GM12878 (cell line): ENCODE data around the gene SOX5.

Experiments used
- EP300 ChIP-seq, 2 experiments: fragments of 150-350 bp in 1 of 2; IDR thresholded peaks; 2 replicates each; pipeline ENCODE4 v1.6.1; 2011 to 2012; ENCODE audit warnings: low read depth in 2 of 2, low read length in 2 of 2, borderline replicate concordance in 1 of 2, improper control_type of control experiment in 1 of 2, inconsistent platforms in 1 of 2; ENCODE audit not compliant: control insufficient read depth in 1 of 2
- GABPA ChIP-seq: IDR thresholded peaks from 2 replicates; pipeline ENCODE4 v1.6.1; 2014; ENCODE audit warnings: antibody characterized with exemption, low read depth, mild to moderate bottlenecking, inconsistent platforms
- HDAC6 ChIP-seq: fragments of 200-600 bp; sonication (generic); IDR thresholded peaks from one replicate; pipeline ENCODE4 v1.8.0; 2017; ENCODE audit warnings: antibody characterized with exemption; ENCODE audit not compliant: unreplicated experiment
- MTA3 ChIP-seq: IDR thresholded peaks from 2 replicates; pipeline ENCODE4 v1.6.1; 2012; ENCODE audit warnings: low read length, inconsistent platforms, borderline replicate concordance
- NBN ChIP-seq: fragments of 450-650 bp; IDR thresholded peaks from 2 replicates; pipeline ENCODE4 v1.6.1; 2016
- NFIC ChIP-seq: IDR thresholded peaks from 2 replicates; pipeline ENCODE4 v1.6.1; 2012; ENCODE audit warnings: low read depth, mild to moderate bottlenecking, inconsistent platforms, low read length, moderate library complexity
- POLR2A ChIP-seq: IDR thresholded peaks from 2 replicates; pipeline ENCODE4 v1.6.1; 2011; ENCODE audit warnings: low read depth, mild to moderate bottlenecking, low read length
- POLR2AphosphoS5 ChIP-seq: IDR thresholded peaks from 2 replicates; pipeline ENCODE4 v1.6.1; 2011; ENCODE audit warnings: mild to moderate bottlenecking, low read length, inconsistent platforms
- RAD21 ChIP-seq: IDR thresholded peaks from 2 replicates; pipeline ENCODE4 v1.6.1; 2011; ENCODE audit warnings: mild to moderate bottlenecking, low read depth, low read length, moderate library complexity; ENCODE audit not compliant: insufficient read depth
- SIN3A ChIP-seq: IDR thresholded peaks from 2 replicates; pipeline ENCODE4 v1.6.1; 2012; ENCODE audit warnings: low read depth, low read length, improper control_type of control experiment
- TF ChIP-seq, protein P1 (sequence below), 3 experiments: IDR thresholded peaks in 2 of 3; conservative IDR thresholded peaks in 1 of 3; 2 replicates each; pipeline ENCODE4 v1.5.1; 2011; ENCODE audit warnings: low read depth in 3 of 3, low read length in 3 of 3, mild to moderate bottlenecking in 3 of 3, control low read depth in 2 of 3, moderate library complexity in 2 of 3, inconsistent platforms in 1 of 3, mixed read lengths in 1 of 3; ENCODE audit not compliant: control insufficient read depth in 2 of 3, insufficient read depth in 1 of 3; ENCODE audit errors: extremely low read depth in 1 of 3
- TF ChIP-seq, protein P2 (sequence below): fragments of 450-650 bp; IDR thresholded peaks from 2 replicates; pipeline ENCODE4 v1.6.1; 2018; ENCODE audit warnings: borderline replicate concordance, mild to moderate bottlenecking; ENCODE audit not compliant: partially characterized antibody
- TF ChIP-seq, protein P3 (sequence below): IDR thresholded peaks from 2 replicates; pipeline ENCODE4 v1.6.1; 2011; ENCODE audit warnings: low read depth, mild to moderate bottlenecking, low read length, moderate library complexity, borderline replicate concordance; ENCODE audit errors: extremely low read depth
- TF ChIP-seq, protein P4 (sequence below): IDR thresholded peaks from 2 replicates; pipeline ENCODE4 v1.6.1; 2012; ENCODE audit warnings: mild to moderate bottlenecking, low read depth, low read length

DNA sequence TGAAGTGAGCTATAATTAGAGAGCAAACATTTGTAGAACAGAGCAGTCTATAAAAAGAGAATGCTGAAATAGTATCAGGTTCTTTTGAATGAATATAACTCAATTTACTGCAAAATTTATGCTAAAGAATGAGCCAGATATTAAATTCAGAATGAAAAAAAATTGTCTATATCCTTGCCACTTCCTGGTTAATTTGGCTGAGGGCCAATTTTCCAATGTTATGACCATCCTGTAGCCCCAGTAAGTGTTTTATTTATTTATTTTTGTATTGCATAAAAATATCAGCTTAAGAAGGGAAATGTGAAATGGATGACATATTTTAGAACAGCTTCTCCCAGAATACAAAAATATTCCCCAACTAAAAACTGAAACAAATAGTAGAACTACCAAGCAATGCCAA, 263.4 kb downstream of the SOX5 start:
- TF ChIP-seq HDAC6: no peak
- TF ChIP-seq, protein P1, sequence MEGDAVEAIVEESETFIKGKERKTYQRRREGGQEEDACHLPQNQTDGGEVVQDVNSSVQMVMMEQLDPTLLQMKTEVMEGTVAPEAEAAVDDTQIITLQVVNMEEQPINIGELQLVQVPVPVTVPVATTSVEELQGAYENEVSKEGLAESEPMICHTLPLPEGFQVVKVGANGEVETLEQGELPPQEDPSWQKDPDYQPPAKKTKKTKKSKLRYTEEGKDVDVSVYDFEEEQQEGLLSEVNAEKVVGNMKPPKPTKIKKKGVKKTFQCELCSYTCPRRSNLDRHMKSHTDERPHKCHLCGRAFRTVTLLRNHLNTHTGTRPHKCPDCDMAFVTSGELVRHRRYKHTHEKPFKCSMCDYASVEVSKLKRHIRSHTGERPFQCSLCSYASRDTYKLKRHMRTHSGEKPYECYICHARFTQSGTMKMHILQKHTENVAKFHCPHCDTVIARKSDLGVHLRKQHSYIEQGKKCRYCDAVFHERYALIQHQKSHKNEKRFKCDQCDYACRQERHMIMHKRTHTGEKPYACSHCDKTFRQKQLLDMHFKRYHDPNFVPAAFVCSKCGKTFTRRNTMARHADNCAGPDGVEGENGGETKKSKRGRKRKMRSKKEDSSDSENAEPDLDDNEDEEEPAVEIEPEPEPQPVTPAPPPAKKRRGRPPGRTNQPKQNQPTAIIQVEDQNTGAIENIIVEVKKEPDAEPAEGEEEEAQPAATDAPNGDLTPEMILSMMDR (IDR thresholded peaks at IDR 0.05 in 2 of 3, conservative IDR thresholded peaks at IDR 0.05 in 1 of 3; ENCODE audit: control insufficient read depth in 2 of 3, extremely low read depth in 1 of 3, insufficient read depth in 1 of 3, low read depth in 3 of 3, low read length in 3 of 3): no peak
- no peak for TF ChIP-seq RAD21
- TF ChIP-seq EP300 (IDR thresholded peaks at IDR 0.05; ENCODE audit: borderline replicate concordance in 1 of 2, control insufficient read depth in 1 of 2, low read depth in 2 of 2, low read length in 2 of 2): no peak
- no peak for TF ChIP-seq GABPA
- no peak for TF ChIP-seq MTA3
- TF ChIP-seq, protein P2, sequence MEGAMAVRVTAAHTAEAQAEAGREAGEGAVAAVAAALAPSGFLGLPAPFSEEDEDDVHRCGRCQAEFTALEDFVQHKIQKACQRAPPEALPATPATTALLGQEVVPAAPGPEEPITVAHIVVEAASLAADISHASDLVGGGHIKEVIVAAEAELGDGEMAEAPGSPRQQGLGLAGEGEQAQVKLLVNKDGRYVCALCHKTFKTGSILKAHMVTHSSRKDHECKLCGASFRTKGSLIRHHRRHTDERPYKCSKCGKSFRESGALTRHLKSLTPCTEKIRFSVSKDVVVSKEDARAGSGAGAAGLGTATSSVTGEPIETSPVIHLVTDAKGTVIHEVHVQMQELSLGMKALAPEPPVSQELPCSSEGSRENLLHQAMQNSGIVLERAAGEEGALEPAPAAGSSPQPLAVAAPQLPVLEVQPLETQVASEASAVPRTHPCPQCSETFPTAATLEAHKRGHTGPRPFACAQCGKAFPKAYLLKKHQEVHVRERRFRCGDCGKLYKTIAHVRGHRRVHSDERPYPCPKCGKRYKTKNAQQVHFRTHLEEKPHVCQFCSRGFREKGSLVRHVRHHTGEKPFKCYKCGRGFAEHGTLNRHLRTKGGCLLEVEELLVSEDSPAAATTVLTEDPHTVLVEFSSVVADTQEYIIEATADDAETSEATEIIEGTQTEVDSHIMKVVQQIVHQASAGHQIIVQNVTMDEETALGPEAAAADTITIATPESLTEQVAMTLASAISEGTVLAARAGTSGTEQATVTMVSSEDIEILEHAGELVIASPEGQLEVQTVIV: no peak
- TF ChIP-seq, protein P3, sequence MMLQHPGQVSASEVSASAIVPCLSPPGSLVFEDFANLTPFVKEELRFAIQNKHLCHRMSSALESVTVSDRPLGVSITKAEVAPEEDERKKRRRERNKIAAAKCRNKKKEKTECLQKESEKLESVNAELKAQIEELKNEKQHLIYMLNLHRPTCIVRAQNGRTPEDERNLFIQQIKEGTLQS: no peak
- no peak for TF ChIP-seq SIN3A
- no peak for TF ChIP-seq NFIC
- TF ChIP-seq NBN: no peak
- no peak for TF ChIP-seq POLR2AphosphoS5
- TF ChIP-seq, protein P4, sequence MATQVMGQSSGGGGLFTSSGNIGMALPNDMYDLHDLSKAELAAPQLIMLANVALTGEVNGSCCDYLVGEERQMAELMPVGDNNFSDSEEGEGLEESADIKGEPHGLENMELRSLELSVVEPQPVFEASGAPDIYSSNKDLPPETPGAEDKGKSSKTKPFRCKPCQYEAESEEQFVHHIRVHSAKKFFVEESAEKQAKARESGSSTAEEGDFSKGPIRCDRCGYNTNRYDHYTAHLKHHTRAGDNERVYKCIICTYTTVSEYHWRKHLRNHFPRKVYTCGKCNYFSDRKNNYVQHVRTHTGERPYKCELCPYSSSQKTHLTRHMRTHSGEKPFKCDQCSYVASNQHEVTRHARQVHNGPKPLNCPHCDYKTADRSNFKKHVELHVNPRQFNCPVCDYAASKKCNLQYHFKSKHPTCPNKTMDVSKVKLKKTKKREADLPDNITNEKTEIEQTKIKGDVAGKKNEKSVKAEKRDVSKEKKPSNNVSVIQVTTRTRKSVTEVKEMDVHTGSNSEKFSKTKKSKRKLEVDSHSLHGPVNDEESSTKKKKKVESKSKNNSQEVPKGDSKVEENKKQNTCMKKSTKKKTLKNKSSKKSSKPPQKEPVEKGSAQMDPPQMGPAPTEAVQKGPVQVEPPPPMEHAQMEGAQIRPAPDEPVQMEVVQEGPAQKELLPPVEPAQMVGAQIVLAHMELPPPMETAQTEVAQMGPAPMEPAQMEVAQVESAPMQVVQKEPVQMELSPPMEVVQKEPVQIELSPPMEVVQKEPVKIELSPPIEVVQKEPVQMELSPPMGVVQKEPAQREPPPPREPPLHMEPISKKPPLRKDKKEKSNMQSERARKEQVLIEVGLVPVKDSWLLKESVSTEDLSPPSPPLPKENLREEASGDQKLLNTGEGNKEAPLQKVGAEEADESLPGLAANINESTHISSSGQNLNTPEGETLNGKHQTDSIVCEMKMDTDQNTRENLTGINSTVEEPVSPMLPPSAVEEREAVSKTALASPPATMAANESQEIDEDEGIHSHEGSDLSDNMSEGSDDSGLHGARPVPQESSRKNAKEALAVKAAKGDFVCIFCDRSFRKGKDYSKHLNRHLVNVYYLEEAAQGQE: no peak
- TF ChIP-seq POLR2A: no peak
